T-helper 1 cell treated with Interleukin-12 subunit alpha and Interleukin-12 subunit beta and Interleukin-4 antibody, amounts not matched to agents 30 ng/mL and 1 ng/mL, for 36 hours (primary cell): Measurements from ENCODE around the gene ARHGDIA. TPM values are rescaled to one million over a fixed set of nuclear protein-coding genes. Genes with fewer than 3 reads are reported as not detected.
"Not testable (repeated sequence)": the region's sequence is repeated elsewhere in the genome, so short reads cannot be mapped to it uniquely, and the experiment has no call there.

ENCODE experiments used
- intact Hi-C: fragments of 100-400 bp; cut with micrococcal nuclease; formaldehyde crosslinking; loops from one replicate; pipeline ENCODE4 v1.15.1; 2024
- total RNA-seq: library from RNA; stranded (reverse); gene quantifications from 2 replicates; pipeline ENCODE4 v1.2.3, GENCODE V29; 2022

The ARHGDIA gene
- total RNA-seq, 1 donor from 2014 or later: 678 TPM

DNA sequence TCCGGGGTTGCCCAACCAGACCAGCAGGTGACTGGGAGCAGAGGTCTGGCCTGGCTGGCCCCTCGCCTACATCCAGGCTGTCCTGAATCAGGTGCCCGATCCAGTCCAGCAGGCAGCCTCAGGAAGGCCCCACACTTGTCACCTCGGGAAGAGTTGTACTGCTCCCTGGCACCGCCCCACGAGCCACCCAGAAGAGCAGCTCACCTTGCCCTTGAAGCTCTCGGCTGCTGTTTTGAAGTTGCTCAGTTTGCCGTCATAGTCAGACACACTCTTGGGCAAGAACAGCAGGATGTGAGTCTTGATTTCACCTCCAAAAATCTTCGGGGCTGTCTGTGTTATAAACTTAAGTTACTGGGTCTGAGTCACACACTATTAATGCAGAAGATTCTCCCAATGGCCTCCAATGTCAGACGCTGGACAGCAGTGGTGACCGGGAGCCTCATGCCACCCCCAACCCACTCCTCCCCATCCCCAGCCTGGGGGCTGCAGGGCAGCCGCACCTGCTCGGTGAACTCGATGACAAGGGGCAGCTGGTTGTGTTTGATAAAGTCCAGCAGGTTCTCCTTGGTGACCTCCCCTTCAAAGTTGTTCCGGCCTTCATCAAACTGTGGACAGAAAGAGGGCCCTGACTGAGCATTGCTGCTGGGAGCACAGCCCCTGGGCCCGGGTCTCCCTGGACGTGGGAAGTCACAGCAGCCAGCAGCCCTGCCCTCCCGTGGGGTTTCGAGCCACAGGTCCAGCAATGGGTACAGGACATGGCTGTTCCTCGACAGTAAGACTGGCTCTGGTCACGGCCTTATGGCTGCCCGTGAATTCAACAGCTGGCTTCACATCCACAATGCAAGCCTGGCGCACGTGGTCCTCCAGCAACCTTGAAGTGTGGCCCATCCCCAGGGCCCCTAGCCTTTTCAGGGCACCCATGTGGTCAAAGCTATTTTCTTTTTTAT, 24.1 kb downstream of the ARHGDIA start:
- intact Hi-C loops: no loop called here

DNA sequence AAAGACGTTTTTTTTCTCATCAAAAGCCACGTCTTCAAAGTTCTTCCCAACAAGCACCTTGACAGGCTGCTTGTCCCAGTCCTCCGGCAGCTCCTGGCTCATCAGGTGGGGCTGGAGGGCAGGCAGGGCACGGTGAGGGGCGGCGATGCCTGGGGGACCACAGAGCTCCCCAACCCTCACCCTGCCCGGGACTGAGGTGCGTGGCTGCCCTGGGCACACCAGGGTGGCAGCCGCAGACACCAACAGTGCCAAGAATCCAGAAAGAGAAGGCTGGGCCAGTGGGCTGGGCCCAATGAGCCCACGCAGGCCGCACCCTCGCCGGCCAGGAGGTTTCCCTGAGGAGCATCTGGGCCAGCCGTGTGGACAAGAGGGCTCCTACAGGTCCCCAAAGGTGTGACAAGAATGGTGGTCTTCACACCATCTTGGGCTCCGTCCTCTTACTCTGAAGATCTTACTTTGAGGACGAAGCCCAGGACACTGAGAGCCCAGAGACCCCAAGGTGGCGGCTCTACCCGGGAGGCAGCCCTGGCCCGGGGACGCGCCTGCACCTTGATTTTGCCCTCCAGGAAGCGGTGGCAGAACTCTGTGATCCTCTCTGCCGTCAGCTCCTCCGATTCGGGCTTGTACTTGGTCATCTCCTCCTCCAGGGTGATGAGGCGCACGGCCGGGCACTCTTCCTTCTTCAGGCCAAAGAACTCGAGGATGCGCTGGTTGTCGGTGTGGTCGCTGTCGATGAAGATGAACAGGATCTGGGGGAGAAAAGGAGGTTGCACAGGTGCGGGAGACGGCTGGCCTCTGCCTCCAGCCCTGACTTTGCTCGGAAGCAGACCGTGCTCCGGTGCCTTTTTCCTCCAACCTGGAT, 25.0 kb downstream of the ARHGDIA start:
- intact Hi-C loops: no loop called here

DNA sequence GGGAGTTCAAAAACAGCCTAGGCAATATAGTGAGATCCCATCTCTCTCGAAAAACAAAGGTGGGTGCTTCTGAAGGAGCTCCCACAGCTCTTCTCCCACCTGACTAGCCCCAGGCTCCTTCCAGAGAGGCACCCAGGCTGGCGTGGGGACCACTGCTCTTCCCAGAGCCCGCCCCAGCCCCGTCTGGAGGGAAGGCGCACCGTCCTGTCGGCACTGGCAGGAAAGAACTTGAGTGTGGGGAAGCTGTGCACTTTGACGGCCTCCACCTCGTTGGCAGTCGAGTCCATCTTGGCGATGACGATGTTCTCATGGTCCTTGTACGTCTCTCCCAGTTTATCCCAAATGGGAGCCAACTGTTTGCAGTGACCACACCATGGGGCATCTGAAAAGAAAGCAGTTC, 25.8 kb downstream of the ARHGDIA start:
- intact Hi-C loops: no loop called here

DNA sequence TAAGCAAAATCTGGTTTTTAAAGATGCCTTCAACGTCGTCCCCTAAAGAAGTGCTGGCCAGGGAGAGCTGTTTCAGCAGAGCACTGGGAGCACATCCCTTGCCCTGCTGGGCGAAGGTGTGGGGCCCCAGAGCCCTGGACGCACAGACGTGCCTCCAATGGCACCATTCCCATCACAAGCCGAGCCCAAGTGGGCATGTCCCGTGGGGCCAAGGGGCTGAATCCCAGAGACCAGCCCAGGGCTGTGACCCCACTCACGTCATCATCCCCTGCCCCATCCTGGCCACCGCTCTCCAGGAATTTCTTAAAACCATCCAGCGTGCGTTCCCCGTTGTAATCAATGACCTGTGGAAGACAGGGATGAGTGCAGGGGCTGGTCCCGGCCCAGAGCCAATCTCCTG, 26.2 kb downstream of the ARHGDIA start:
- intact Hi-C loops: no loop called here

DNA sequence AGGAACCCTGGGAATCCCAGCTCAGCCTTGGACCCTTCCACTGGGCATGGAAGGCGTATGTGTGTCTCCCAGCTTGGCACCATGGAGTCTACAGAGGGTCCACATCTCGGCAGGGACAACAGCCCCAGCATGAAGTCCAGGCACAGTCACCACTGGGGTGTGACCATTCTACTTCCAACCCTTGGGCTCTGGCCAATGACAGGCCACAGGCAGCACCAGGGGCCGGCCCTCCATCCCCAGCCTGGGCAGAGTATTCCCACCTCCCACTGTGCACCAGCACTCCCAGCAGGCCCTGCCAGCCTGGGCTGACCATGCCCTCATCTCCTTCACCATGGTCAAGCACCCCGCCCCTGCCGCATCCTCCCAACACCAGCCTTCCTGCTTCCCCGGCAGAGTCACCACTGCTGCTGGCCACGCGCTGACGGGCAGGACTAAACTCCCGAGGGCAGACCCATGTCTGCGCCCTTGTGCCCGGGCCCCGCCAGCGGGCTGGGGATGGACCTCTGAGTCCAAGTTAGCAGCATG, 26.7 kb downstream of the ARHGDIA start:
- intact Hi-C loops: no loop called here

DNA sequence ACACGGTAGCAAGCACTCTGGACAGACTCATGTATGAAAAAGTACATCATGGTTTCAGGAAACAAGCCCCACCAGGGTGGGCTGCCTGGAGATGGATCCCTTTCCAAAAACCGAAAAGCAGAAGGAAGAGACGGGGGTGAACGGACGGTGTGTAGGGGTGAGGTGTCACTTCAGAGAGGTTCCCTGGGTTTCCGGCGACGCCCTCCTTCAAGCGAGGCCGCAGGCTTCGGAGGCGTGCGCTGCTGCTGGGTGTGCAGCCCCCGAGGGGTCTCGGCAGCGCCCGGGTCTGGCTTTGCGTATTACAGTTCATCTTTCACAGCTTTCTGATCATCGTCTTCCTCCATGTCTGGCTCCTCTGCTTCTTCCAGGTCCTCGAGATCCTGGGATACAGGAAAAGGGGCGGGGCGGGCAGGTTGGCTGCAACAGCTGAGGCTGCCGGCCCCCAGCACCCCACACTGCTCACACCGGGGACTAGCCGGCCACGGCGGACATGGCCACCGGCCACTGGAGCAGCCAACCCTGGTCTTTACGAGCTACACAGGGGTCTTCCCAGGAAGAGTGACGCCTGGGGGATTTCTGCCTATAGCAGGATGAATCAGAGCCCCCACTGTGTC, 27.3 kb downstream of the ARHGDIA start:
- intact Hi-C loops: no loop called here

DNA sequence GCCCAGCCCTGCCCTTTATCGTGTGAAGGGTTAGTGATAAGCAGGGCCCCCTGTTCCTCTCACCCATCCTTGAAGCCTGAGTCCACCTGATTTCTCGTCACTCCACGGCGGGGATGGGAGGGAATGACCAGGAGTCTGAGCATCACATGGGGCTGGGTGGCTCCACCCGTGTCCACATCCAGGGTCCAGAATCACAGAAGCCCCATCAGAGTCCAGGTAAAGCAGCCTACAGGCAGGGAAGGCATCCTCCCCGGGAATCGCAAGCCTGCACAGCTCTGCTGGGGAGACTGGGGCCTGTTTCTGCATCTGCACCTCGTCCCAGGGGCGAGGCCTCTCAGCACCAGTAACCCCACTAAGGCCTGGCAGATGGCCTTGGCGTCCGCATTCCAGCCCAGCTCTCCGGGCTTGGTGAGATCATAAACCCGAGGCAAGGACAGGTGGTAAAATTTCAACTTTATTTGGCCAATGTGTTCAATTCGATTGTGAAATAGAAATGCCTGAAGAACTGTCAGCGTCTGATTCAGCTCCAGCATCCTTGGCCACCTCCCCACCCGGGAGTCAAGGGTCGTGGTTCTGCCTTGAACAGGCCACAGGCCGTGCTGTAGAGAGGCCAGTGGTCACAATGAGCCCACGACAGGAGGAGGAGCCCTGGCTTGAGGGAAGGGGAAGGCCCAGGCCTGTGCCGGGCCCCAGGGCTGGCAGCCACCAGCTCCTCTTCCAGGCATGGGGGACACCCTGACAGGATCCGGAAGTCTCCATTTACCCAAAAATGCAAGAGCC, 28.2 kb downstream of the ARHGDIA start:
- intact Hi-C loops: no loop called here

DNA sequence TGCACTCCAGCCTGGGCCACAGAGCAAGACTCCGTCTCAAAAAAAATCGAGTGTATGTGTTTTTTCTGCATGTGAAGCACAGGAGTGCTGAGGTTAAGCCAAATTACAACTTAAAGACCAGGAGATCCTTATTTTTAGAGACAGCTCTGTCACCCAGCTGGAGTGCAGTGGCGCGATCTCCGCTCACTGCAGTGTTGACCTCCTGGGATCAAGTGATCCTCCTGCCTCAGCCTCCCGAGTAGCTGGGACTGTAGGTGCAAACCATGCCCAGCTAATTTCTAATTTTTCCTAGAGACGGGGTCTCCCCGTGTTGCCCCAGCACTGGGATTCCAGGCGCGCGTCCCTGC, 28.8 kb downstream of the ARHGDIA start:
- intact Hi-C loops: no loop called here

DNA sequence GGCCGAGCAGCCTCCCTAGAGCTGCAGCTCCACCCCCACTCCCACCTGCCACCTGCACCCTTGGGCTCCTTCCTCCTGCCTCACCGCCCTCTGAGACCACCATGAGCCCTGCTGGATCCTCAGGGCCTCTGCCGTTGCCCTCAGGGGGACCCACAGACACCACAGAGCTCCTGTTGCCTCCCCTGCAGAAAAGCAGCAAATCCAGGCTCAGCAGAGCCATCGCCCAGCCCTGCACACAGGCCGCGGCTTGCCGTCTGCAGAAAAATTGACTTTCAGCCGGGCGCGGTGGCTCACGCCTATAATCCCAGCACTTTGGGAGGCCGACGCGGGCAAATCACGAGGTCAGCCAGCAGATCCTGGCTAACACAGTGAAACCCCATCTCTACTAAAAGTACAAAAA, 29.3 kb downstream of the ARHGDIA start:
- intact Hi-C loops: no loop called here

DNA sequence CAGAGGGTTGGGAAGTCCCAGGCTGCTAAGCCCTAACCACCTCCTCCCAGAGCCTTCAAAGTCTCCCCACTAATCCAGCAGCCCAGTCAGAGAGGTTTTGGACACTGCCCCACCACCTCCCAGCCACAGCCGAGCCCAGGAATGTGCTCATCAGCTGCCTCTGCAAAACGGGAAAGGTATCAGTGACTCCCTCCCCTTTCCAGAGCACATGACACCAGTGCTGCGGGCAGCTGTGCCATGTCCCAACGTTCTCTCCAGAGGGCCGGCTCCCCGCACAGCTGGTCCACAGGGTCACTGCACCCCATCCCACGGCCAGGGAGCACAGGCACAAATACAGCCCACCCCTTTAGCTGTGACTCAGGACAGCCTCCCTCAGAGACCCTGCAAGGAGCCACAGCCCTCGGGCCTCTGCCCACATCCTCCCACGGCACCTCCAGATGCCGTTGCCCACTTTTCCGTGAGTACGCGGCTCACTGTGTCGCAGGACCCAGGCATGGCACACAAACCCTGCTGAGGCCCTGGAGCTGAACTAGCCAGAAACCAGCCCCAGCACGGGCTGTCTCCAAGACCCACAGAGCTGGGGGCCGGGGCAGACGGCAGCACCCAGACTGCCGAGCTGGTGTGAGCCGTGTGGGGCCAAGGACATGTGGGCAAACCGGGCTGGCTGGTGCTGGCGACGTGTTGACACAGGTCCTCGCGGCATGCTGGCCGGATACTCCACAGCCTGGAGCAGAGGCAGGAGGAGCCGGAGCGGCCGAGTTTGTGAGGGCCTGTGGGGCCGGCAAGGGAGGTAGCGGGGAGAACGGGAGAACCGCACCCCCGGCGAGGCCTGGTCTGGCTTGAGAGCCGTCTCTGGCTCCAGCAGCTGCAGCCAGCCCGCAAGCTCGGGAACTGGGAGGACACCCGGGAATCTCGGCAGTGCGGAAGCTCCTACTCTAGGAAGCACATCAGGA, 30.0 kb downstream of the ARHGDIA start:
- intact Hi-C loops: no loop called here

DNA sequence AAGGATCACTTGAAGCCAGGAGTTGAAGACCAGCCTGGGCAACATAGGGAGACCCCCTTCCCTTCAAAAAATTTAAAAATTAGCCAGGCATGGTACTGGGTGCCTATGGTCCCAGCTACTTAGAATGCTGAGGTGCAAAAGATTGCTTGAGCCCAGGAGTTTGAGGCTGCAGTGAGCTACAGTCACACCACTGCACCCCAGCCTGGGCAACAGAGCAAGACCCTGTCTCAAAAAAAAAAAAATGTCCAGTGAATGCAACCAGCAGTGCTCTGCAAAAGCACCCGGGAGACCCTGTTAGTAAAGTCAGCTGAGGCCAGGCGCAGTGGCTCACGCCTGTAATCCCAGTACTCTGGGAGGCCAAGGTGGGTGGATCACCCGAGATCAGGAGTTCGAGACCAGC, 31.1 kb downstream of the ARHGDIA start:
- intact Hi-C loops: not testable (repeated sequence)

DNA sequence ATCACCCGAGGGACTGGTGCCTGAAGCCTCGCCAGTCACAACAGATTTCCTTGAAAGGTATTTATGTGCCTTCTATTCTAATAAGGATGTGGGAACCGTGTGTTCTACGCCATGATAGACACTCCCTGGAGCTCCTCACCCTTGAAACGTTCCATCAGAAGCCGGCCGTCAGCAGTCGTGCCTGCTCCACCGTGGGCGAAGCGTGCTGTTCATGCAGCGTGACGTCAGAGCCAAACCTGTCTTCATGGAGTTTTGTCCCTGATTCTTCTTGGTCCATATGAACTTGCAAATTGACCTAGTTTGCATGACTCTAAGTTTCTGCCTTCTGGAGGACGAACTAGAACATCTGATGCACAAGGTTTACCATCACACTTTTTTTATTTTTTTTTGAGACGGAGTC, 31.8 kb downstream of the ARHGDIA start:
- intact Hi-C loops: no loop called here

DNA sequence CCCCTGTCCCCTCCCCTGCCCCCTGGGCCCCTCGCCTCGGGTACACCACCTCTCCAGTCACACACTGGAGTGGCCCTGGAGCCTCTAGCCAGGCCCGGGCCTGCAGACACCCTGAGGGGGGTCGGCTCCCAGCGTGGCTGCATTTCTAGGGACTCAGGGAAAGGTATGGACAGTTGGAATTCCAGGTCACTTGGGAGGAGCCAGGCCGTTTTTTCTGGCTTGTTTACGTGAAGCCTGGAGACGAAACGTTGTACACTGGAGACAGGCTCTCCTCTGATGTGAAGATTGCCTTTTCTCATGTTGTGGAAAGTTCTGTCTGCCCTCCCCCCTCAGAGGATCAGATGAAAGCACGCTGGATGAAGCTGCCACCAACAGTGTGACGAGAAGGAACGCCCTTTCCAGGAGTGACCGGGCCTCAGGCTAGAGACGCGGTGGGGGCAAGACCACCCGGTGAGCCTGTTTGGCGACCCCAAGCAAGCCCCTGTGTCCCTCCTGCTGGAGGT, 32.3 kb downstream of the ARHGDIA start:
- intact Hi-C loops: no loop called here

DNA sequence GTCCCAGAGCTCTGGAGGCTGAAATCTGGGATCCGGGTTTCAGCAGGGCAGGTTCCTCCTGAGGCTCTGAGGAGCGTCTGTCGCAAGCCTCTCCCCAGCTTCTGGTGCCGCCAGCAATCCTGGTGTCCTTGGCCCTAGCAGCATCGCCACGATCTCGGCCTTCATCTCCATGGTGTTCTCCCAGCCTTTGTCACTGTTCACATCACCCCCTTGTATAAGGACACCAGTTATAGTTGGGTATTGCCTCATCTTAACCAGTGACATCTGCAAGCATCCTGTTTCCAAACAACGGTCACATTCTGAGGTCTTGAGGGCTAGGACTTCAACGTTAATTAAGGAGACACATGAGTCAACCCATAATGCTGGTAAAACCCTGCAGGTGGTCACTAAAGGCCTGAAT, 33.5 kb downstream of the ARHGDIA start:
- intact Hi-C loops: no loop called here

DNA sequence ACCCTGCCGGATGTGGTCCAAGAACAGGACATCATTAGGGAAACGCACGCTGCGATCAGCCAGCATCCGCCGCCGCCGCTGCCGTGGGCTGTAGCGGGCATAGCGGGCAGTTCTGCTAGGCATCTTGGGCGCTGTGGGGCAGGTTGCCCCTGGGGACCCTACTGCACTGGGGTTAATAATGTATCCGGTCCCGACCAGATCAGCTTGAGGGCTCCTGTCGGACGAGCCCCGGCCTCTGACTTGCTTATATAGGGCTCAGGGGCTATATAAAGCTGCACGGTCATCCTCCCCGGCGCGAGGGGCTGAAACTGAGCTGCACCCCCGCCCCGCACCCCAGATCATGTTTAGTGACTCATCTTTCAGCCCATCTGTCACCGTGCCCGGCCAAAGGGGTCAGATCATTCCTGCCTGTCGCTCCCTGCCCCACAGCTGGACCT, 36.3 kb downstream of the ARHGDIA start, which contains the start of gene PPP1R27:
PPP1R27 (minus strand) TSS at position 220 of the 437 bp plus-strand sequence; CDS start at position 123, 97 bp downstream.
- intact Hi-C loops: loop anchor here (5.0 kb wide), 1 partner anchor 37 kb away; the partner anchor contains the start of gene ARHGDIA

DNA sequence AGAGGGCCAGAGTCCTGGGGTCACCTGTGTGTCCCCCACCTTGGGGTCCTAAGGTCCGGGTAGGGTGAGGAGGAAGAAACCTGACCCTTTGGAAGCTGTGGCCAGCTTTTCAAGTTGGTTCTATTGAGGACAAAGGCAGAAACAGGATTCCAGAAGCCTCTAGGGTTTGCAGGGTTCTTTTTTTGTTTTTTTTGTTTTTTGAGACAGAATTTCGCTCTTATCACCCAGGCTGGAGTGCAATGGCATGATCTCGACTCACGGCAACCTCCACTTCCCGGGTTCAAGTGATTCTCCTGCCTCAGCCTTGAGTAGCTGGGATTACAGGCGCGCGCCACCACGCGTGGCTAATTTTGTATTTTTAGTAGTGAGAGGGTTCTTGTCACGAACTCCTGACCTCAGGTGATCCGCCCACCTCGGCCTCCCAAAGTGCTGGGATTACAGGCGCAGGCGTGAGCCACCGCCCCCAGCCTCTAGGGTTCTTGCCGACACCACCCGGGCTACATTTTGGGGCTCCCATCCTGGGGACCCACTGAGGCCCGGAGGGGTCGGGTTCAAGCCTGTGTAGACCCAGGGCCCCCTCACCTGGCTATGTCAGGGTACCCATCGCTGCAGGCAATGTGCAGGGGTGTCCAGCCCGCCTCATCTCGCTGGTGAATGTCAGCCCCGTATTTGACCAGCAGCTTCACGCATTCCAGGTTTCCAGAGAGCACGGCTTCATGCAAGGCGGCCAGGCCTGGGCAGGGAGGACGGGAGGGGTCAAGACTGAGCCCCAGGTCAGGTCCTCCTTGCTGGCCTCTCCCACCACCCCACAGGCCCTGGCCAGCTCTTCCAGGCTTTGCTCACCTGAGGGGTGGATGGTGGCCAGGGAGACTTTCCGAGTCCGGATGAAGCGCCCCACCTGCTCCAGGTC, 37.0 kb downstream of the ARHGDIA start:
- intact Hi-C loops: loop anchor here (1.0 to 5.0 kb wide), 4 partner anchors 26 to 95 kb away; partner anchors contain the start of genes ARHGDIA, P4HB and PCYT2

DNA sequence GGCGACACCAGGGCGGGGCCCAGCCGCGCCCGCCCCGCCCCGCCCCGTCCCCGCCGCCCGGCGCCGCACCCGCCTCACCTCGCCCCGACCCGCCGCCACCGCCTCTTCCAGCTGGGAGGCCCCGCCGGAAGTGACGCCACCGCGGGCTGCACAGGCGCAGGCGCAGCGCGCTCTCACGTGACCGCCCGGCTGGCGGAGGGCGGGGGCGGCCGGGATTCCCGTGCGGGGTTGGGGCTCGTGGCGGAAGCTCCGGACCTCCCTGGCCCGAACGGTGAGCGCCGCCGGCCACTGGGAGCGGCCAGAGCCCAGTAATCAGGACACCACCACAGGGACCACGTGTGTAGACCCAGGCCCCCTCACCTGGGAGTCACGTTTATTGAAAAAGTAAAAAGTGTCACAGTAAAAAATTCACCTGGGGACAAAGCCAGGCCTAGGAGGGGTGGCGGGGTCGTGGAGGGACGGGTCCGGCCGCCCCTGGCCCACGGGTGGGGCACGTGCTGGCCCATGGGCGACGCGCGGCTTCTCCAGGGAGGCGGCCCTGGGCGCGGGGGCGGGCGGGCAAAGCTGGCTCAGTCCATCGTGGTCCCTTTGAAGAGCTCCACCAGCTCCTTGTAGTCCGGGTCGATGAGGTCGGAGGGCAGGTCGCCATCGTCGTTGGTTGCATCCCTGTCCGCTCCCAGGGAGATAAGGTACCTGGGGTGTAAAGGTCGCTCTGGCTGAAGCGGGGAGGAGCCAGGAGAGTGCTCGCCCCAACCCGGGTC, 37.8 kb downstream of the ARHGDIA start, which contains the start of gene MCRIP1:
MCRIP1 (minus strand) TSS at position 132 of the 761 bp plus-strand sequence. CDS start 8,785 bp downstream, outside the sequence.
- intact Hi-C loops: loop anchor here (1.0 to 5.0 kb wide), 4 partner anchors 27 to 95 kb away; partner anchors contain the start of genes ARHGDIA, P4HB and PCYT2
